ENCODE results near the gene CD48.

The CD48 gene

GRCh38 chr1:160629286-160630210 is 82.1 kb downstream of the CD48 start:
- DNase-seq, result peak; percentile 64

- DNase-seq, result no peak
Measured at GRCh38 chr1:160628799-160629263, 82.8 kb downstream of the CD48 start.

All from activated CD4-positive, alpha-beta T cell treated with anti-CD3 and anti-CD28 coated beads for 1 hour (primary cell).